Naive thymus-derived CD4-positive, alpha-beta T cell (primary cell): ENCODE data around the gene TACSTD2. TPM values are rescaled to one million over a fixed set of nuclear protein-coding genes. Genes with fewer than 3 reads are reported as not detected.
"Not testable (repeated sequence)": the region's sequence is repeated elsewhere in the genome, so short reads cannot be mapped to it uniquely, and the experiment has no call there.

ENCODE experiments used
- ATAC-seq: fragments of 150-1000 bp; cut with Tn5 transposase; 2 replicates; pipeline ENCODE4 v1.10.0; 2021; ENCODE audit warnings: mild to moderate bottlenecking, moderate library complexity
- CTCF ChIA-PET: fragments of 350-600 bp; sonication (Branson Sonifier 250); formaldehyde crosslinking; loops from one replicate; lab custom pipeline; 2021; ENCODE audit warnings: antibody characterized with exemption; lab: Charles Lee
- POLR2A ChIA-PET: fragments of 350-600 bp; sonication (Branson Sonifier 250); formaldehyde crosslinking; loops from one replicate; lab custom pipeline; 2021; ENCODE audit warnings: antibody characterized with exemption, inconsistent platforms; lab: Charles Lee
- DNase-seq, 9 donors: peaks; one replicate each; pipeline versions ENCODE4 v3.0.0 to v3.0.0-alpha.2; 2020 to 2022; ENCODE audit warnings: mixed read lengths in 1 of 9
- H3K27ac ChIP-seq: one replicate; pipeline ENCODE4 v1.7.0; 2013; ENCODE audit warnings: mild to moderate bottlenecking, low read depth, low read length, moderate library complexity
- H3K27me3 ChIP-seq, 2 donors: one replicate each; pipeline ENCODE4 v1.7.0; 2013; ENCODE audit warnings: low read length in 2 of 2, mild to moderate bottlenecking in 2 of 2, moderate library complexity in 2 of 2; ENCODE audit not compliant: control insufficient read depth in 2 of 2, insufficient read depth in 2 of 2
- H3K36me3 ChIP-seq, 3 experiments: 1 replicate in 2 of 3; 2 replicates in 1 of 3; pipeline ENCODE4 v1.7.0; 2013; ENCODE audit warnings: low read length in 3 of 3, mild to moderate bottlenecking in 3 of 3, moderate library complexity in 1 of 3; ENCODE audit not compliant: insufficient read depth in 3 of 3, control insufficient read depth in 2 of 3
- H3K4me1 ChIP-seq, 2 donors: one replicate each; pipeline ENCODE4 v1.7.0; 2013; ENCODE audit warnings: low read length in 2 of 2, mild to moderate bottlenecking in 2 of 2, moderate library complexity in 1 of 2; ENCODE audit not compliant: control insufficient read depth in 2 of 2, insufficient read depth in 2 of 2
- H3K4me3 ChIP-seq: 2 replicates; pipeline ENCODE4 v1.7.0; 2013; ENCODE audit warnings: mild to moderate bottlenecking, low read length
- H3K9me3 ChIP-seq, 3 experiments: 1 replicate in 2 of 3; 2 replicates in 1 of 3; pipeline ENCODE4 v1.7.0; 2013; ENCODE audit warnings: low read length in 3 of 3; ENCODE audit not compliant: control insufficient read depth in 2 of 3
- H3K27ac Mint-ChIP-seq, 9 donors: one replicate each; pipeline ENCODE4 v1.8.0; 2020 to 2022; ENCODE audit warnings: mixed read lengths in 9 of 9, mild to moderate bottlenecking in 8 of 9, moderate library complexity in 5 of 9, inconsistent platforms in 2 of 9
- H3K27me3 Mint-ChIP-seq, 5 donors: one replicate each; pipeline ENCODE4 v1.8.0; 2021 to 2022; ENCODE audit warnings: mixed read lengths in 5 of 5, mild to moderate bottlenecking in 1 of 5
- H3K36me3 Mint-ChIP-seq, 5 donors: one replicate each; pipeline ENCODE4 v1.8.0; 2020 to 2022; ENCODE audit warnings: mixed read lengths in 5 of 5, mild to moderate bottlenecking in 3 of 5, inconsistent platforms in 1 of 5
- H3K4me1 Mint-ChIP-seq, 7 donors: one replicate each; pipeline ENCODE4 v1.8.0; 2020 to 2022; ENCODE audit warnings: mixed read lengths in 7 of 7, mild to moderate bottlenecking in 3 of 7, inconsistent platforms in 1 of 7
- H3K4me3 Mint-ChIP-seq, 10 donors: one replicate each; pipeline ENCODE4 v1.8.0; 2020 to 2022; ENCODE audit warnings: mild to moderate bottlenecking in 10 of 10, mixed read lengths in 10 of 10, moderate library complexity in 6 of 10, inconsistent platforms in 2 of 10
- H3K9me3 Mint-ChIP-seq, 11 donors: one replicate each; pipeline ENCODE4 v1.8.0; 2020 to 2022; ENCODE audit warnings: mixed read lengths in 11 of 11, mild to moderate bottlenecking in 4 of 11, inconsistent platforms in 1 of 11, moderate library complexity in 1 of 11
- intact Hi-C, 2 donors: fragments of 100-400 bp; cut with micrococcal nuclease; formaldehyde crosslinking; loops; one replicate each; pipeline ENCODE4 v1.15.1; 2023
- polyA plus RNA-seq, 2 donors: library from polyadenylated mRNA; unstranded; fragments of 300-500 nt; fragmentation: Illumina TruSeq; gene quantifications; one replicate each; pipeline ENCODE4 v1.2.3, GENCODE V29; 2021
- total RNA-seq, 6 experiments: library from RNA in 5 of 6; stranded (reverse) in 5 of 6; gene quantifications; 1 replicate in 5 of 6; 2 replicates in 1 of 6; pipeline ENCODE4 v1.2.3 and lab custom pipeline; 2021 to 2026

Gene TACSTD2
- total and polyA plus RNA-seq, 7 experiments from 2014 or later: 0.42 TPM; not detected in 6

GRCh38 chr1:58539553-58539952 is 37.5 kb downstream of the TACSTD2 start:
- Mint-ChIP-seq H3K4me3 (no peak overlapping the region), H3K27ac (no peak overlapping the region), H3K9me3 (no peaks in the 10 kb centered on the region), H3K4me1 (peaks cover 0 to 45% (median 13%) of the 10 kb centered on the region in 7 donors), H3K36me3 (peaks cover 0 to 13% (median 0%) of the 10 kb centered on the region in 5 donors), H3K27me3 (no peaks in the 10 kb centered on the region)
- Histone ChIP-seq H3K27me3 (no peaks in the 10 kb centered on the region), H3K9me3 (no peaks in the 10 kb centered on the region), H3K27ac (no peak overlapping the region), H3K4me1 (no peaks in the 10 kb centered on the region), H3K4me3 (no peak overlapping the region), H3K36me3 (peaks cover 0 to 5% (median 0%) of the 10 kb centered on the region in 3 experiments)
- ChIA-PET CTCF (interaction anchor here (1.1 to 1.3 kb wide), 2 partner anchors 10 to 24 kb away, joined by 3 read pairs; no protein-coding TSS in a partner anchor), POLR2A (no interaction called here)
- ATAC-seq: no peak
- intact Hi-C loops: no loop called here
- DNase-seq: no peak

- no peak overlapping the region for H3K27ac Mint-ChIP-seq
- peaks cover 0 to 13% (median 0%) of the 10 kb centered on the region in 5 donors for H3K36me3 Mint-ChIP-seq
- peaks cover 0 to 38% (median 13%) of the 10 kb centered on the region in 7 donors for H3K4me1 Mint-ChIP-seq
- Histone ChIP-seq H3K27ac (no peak overlapping the region), H3K4me1 (no peaks in the 10 kb centered on the region), H3K27me3 (no peaks in the 10 kb centered on the region), H3K4me3 (no peak overlapping the region), H3K36me3 (peaks cover 0 to 5% (median 0%) of the 10 kb centered on the region in 3 experiments), H3K9me3 (no peaks in the 10 kb centered on the region)
- intact Hi-C loops: no loop called here
- ChIA-PET POLR2A (no interaction called here), CTCF (interaction anchor here (0.7 to 1.2 kb wide), 2 partner anchors 8 to 162 kb away, joined by 3 to 5 read pairs; partner anchors contain the start of gene OMA1)
- H3K9me3 Mint-ChIP-seq: no peaks in the 10 kb centered on the region
- H3K27me3 Mint-ChIP-seq: no peaks in the 10 kb centered on the region
- no peak for DNase-seq
- no peak for ATAC-seq
- no peak overlapping the region for H3K4me3 Mint-ChIP-seq
These were observed 38.2 kb downstream of the TACSTD2 start for GRCh38 chr1:58538821-58539220.

GRCh38 chr1:58531842-58532241 is 45.2 kb downstream of the TACSTD2 start:
- H3K4me1 ChIP-seq, H3K9me3 Mint-ChIP-seq, H3K4me3 ChIP-seq, H3K27me3 Mint-ChIP-seq, H3K9me3 ChIP-seq, H3K27ac Mint-ChIP-seq, DNase-seq, H3K27me3 ChIP-seq, CTCF ChIA-PET, POLR2A ChIA-PET, H3K36me3 ChIP-seq, H3K27ac ChIP-seq, ATAC-seq, H3K4me3 Mint-ChIP-seq, intact Hi-C loops: not testable (repeated sequence)
- Mint-ChIP-seq H3K4me1 (peaks cover 0 to 15% (median 0%) of the 10 kb centered on the region in 7 donors), H3K36me3 (peaks cover 4 to 16% (median 14%) of the 10 kb centered on the region in 5 donors)

GRCh38 chr1:58529284-58529683 is 47.8 kb downstream of the TACSTD2 start:
- Mint-ChIP-seq H3K27me3 (no peaks in the 10 kb centered on the region), H3K36me3 (peaks cover 6 to 26% (median 17%) of the 10 kb centered on the region in 5 donors), H3K4me3 (no peak overlapping the region), H3K27ac (peak overlapping the region in 1 of 9 donors; percentile 19), H3K9me3 (no peaks in the 10 kb centered on the region), H3K4me1 (peaks cover 0 to 15% (median 3%) of the 10 kb centered on the region in 7 donors)
- intact Hi-C loops: loop anchor here in 1 of 2 donors (2.0 kb wide), 1 partner anchor 16 kb away; no protein-coding TSS in a partner anchor
- H3K36me3 ChIP-seq: peaks cover 0 to 12% (median 0%) of the 10 kb centered on the region in 3 experiments
- ATAC-seq: no peak
- H3K27me3 ChIP-seq: no peaks in the 10 kb centered on the region
- ChIA-PET POLR2A (no interaction called here), CTCF (no interaction called here)
- H3K27ac ChIP-seq: no peak overlapping the region
- no peaks in the 10 kb centered on the region for H3K9me3 ChIP-seq
- no peak for DNase-seq
- H3K4me1 ChIP-seq: no peaks in the 10 kb centered on the region
- H3K4me3 ChIP-seq: no peak overlapping the region

GRCh38 chr1:58528518-58528917 is 48.5 kb downstream of the TACSTD2 start:
- Histone ChIP-seq H3K4me1 (no peaks in the 10 kb centered on the region), H3K27ac (no peak overlapping the region), H3K9me3 (no peaks in the 10 kb centered on the region), H3K27me3 (no peaks in the 10 kb centered on the region), H3K4me3 (no peak overlapping the region), H3K36me3 (peaks cover 0 to 12% (median 0%) of the 10 kb centered on the region in 3 experiments)
- Mint-ChIP-seq H3K4me3 (no peak overlapping the region), H3K36me3 (peaks cover 9 to 29% (median 17%) of the 10 kb centered on the region in 5 donors), H3K27me3 (no peaks in the 10 kb centered on the region), H3K27ac (no peak overlapping the region), H3K4me1 (peaks cover 0 to 12% (median 3%) of the 10 kb centered on the region in 7 donors), H3K9me3 (no peaks in the 10 kb centered on the region)
- ChIA-PET POLR2A (no interaction called here), CTCF (interaction anchor here (1.2 kb wide), 1 partner anchor 9 kb away, joined by 3 read pairs; no protein-coding TSS in a partner anchor)
- DNase-seq (no peak), ATAC-seq (no peak)
- intact Hi-C loops: loop anchor here in 1 of 2 donors (2.0 kb wide), 1 partner anchor 16 kb away; no protein-coding TSS in a partner anchor

Other genes starting within 250 kb of the TACSTD2 start
- 10 to 100 TPM; 22.7 to 72.5 (median 46.5) TPM for gene OMA1, start 30.5 kb downstream of the TACSTD2 start, total RNA-seq
- gene OMA1, start 30.5 kb downstream of the TACSTD2 start, polyA plus RNA-seq: 10 to 100 TPM; 42.1 to 49.0 TPM
- 10 to 100 TPM; 50.6 to 72.1 (median 54.1) TPM for gene MYSM1, start 122.8 kb upstream of the TACSTD2 start, total RNA-seq
- gene MYSM1, start 122.8 kb upstream of the TACSTD2 start, polyA plus RNA-seq: 10 to 100 TPM in 1 of 2 donors, 1 to 10 TPM in 1; 5.4 to 19.1 TPM
- gene JUN, start 206.8 kb upstream of the TACSTD2 start, total RNA-seq: 1,000 to 10,000 TPM in 2 of 5 experiments, 10 to 100 TPM in 3; 17.9 to 1,362 (median 41.2) TPM
- 10 to 100 TPM; 21.9 to 30.1 TPM for gene JUN, start 206.8 kb upstream of the TACSTD2 start, polyA plus RNA-seq